Effector CD8-positive, alpha-beta T cell (primary cell): ENCODE measurements around the gene SLC66A2.

Source experiments
- DNase-seq: peaks from one replicate; lab custom pipeline; 2025; lab: John Stamatoyannopoulos, UW

SLC66A2 gene

GRCh38 chr18:79952456-79952995, 1.1 kb upstream of the SLC66A2 start:
- no peak for DNase-seq

- DNase-seq = no peak
These were observed 725 bp downstream of the SLC66A2 start for GRCh38 chr18:79950515-79951341.

GRCh38 chr18:79949697-79950487, 1.6 kb downstream of the SLC66A2 start:
- no peak for DNase-seq

- DNase-seq = no peak
These were observed 2.6 kb downstream of the SLC66A2 start for GRCh38 chr18:79948719-79949411.

GRCh38 chr18:79947881-79948610, 3.4 kb downstream of the SLC66A2 start:
- DNase-seq = no peak

- DNase-seq = no peak
These were observed 4.2 kb downstream of the SLC66A2 start for GRCh38 chr18:79947054-79947755.

- no peak for DNase-seq
These were observed 6.1 kb downstream of the SLC66A2 start for GRCh38 chr18:79945118-79946042.

GRCh38 chr18:79944746-79945117, 6.7 kb downstream of the SLC66A2 start:
- DNase-seq = peak; percentile 18

GRCh38 chr18:79944126-79944731, 7.2 kb downstream of the SLC66A2 start:
- DNase-seq = no peak

GRCh38 chr18:79943608-79944125, 7.8 kb downstream of the SLC66A2 start:
- DNase-seq = no peak

GRCh38 chr18:79942786-79943607, 8.5 kb downstream of the SLC66A2 start:
- DNase-seq = no peak

- DNase-seq = no peak
These were observed 9.2 kb downstream of the SLC66A2 start for GRCh38 chr18:79942211-79942610.

- no peak for DNase-seq
These were observed 9.9 kb downstream of the SLC66A2 start for GRCh38 chr18:79941473-79942119.

GRCh38 chr18:79940814-79941472, 10.5 kb downstream of the SLC66A2 start:
- no peak for DNase-seq

GRCh38 chr18:79940126-79940813, 11.2 kb downstream of the SLC66A2 start:
- no peak for DNase-seq

GRCh38 chr18:79939096-79939495, 12.4 kb downstream of the SLC66A2 start:
- DNase-seq = no peak

- no peak for DNase-seq
These were observed 13.3 kb downstream of the SLC66A2 start for GRCh38 chr18:79938196-79938595.
